Activated T-helper 1 cell treated with anti-CD3 and anti-CD28 coated beads, Interleukin-2, amount 50 U/mL, for 16 hours (primary cell): ENCODE measurements around the gene OSBPL6.

ENCODE experiments used
- DNase-seq, 2 donors: peaks; one replicate each; pipeline ENCODE4 v3.0.0-alpha.2; 2020; ENCODE audit warnings: low read depth in 1 of 2, low spot score in 1 of 2

Gene OSBPL6

DNA sequence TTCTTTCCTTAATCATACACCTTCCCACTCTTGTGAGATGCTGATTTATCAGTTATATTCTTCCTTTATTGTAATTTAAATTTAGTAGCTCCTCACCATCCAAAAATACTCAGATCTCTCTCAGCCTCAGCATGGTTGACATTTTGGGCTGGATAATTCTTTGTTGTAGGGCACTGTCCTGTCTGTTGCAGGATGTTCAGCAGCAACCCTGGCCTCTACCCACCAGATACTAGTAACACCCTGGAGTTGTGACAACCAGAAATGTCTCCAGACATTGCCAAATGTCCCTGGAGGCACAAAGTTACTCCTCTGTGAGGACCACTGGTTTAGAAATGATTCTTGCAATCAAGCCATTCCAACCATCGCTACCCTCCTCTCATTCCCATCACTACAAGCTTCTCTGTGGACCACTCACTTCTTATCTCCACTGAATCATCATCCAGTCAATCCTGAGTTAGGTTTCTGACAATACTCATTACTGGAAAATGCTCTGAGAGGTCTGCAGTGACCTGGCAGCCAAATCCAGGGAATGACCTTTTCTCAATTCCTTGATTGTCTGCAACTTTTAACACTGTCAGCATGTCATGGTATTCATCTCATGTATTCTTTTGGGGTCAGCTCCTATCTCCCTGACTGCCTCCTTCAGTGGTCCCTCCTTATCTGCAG, 43.3 kb downstream of the OSBPL6 start:
- DNase-seq = no peak

DNA sequence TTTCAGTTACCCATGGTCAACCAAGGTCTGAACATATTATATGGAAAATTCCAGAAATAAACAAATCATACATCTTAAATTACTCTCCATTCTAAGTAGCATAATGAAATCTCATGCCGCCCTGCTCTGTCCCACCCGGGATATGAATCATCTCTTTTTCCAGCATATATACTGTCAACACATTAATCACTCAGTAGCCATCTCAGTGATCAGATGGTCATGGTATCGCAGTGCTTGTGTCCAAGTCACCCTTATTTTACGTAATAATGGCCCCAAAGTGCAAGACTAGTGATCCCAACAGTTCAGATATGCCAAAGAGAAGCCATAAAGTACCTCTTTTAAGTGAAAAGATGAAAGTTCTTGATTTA, 43.8 kb downstream of the OSBPL6 start:
- no peak for DNase-seq

DNA sequence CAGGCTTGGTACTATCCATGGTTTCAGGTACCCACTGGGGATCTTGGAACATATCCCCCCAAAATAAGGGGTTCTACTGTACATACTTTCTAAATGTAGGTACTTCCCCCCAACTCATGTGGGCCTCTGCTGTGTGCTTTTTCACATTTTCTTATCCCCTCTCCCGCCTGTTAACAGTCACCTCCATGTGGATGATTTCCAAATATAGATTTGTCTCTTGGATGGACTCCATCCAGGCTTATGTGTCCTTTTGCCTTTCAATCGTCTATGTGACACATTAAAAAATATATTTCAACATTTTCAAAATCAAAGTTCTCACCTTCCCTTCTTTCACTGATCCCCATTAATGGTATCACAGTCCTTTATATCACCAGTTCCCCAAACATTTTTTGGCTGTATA, 44.4 kb downstream of the OSBPL6 start:
- no peak for DNase-seq

DNA sequence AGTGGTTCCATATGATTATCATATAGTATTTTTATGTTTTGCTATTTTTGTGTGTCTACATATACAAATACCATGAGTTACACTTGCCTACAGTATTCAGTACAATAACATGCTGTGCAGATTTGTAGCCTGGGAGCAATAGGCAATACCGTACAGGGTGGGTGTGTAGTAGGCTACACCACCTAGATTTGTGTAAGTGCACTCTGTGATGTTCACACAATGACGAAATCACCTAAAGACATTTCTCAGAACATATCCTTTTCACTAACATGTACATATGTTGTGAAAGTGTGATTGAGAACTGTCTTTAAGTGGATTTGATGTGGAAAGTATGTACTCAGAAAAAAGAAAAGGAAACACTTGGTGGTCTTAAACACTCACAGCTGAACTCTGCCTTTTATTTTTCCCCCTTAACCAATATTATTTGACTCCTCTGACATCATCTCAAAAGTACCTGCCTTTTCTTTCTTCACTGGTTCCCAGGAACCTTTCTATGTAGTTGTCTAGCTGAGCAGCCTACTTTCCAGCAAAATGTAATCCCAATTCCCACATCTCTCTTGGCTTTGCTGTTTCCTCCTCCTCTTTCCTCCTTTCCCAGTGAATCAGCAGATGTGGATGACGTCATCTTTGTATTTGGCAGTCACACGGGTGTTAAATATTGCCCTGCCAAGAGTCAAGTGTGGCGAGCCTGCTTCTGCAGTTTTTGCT, 47.7 kb downstream of the OSBPL6 start:
- DNase-seq = no peak

DNA sequence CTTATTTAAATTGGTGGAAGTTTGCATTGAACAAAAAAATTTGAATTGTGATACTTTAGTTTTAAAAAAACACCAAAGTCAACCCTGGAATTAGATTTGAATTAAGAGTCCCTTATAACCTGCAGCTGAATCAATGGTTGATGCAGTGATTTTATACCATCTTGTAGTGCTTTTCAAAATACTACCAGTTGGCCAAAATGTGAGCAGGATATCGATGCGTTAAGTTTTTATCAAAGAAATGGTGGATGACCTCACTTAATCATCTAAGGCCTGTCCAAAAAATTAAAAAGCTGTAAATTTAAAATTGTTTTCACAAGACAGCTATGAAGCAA, 48.2 kb downstream of the OSBPL6 start:
- no peak for DNase-seq

DNA sequence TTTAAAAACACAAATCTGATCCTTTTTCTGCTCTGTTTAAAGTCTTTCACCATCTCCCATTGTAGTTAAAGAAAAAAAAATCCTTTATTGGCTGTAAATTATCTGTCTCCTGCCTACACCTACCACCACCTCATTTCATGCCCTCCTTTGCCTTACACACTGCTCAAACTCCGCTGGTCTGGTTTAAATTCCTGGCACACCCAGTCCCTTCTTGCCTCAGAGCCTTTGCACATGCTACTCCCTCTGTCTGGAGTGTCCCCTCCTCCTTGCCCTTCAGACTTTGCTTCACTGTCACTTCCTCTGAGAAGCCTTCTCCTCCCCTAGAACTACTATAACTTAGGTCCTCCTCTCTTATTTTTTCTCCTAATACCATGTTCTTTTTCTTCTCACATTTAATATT, 49.6 kb downstream of the OSBPL6 start:
- no peak for DNase-seq

DNA sequence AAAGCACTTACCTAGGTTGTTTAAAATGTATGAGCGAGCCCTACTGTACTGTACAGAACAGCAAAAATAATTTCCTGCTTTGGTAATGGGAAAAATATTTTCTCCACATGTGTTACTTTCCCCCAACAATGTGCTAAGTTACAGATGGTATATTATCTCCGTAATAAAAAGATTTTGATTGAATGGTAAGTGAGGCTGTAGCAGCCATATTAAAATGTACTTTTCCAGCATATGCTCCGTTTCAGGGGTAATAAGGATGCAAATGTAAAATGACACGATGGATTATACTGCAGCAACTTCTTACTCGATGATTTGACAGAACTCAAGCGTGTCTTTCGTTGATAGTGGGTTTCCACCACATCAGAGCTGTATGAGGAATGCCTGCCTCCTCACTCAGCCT, 50.5 kb downstream of the OSBPL6 start:
- no peak for DNase-seq

DNA sequence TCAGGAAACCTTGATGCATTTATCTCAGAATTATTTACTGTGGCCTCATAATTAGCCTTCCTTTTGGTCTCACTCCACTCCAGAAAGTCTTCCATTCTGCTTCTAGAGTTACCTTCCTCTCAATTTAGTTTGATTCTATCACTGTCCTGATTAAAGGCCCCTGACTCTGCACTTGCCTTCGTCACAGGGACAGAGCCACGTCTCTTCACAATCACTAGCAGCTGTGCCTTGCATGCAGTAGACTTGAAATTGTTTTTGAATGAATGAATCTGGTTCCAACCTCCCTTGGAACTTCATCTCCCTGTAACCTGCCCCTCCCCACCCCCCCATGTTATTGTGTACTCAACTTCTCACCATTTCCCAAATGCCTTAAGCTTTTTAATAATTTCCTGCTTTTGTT, 52.4 kb downstream of the OSBPL6 start:
- DNase-seq = no peak

DNA sequence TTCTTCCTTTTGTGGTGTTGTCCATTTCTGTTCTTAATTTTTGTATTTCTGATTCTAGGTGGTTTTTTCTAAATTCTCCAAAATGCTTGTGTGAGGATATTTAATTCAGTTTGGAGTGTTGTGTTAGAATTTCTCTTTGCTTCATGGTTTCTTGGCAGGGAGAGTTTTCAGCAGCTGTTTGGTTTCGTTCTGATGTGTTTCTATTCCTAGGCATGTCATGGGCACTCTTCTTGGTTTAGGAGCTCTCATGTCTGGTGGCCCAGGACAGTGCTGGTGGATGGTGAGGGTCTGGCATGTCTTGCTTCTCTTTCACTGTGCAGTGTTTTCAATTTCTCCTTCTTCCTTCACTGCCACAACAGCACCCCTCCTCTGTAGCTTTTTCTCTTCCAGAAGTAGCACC, 52.9 kb downstream of the OSBPL6 start:
- DNase-seq = no peak

DNA sequence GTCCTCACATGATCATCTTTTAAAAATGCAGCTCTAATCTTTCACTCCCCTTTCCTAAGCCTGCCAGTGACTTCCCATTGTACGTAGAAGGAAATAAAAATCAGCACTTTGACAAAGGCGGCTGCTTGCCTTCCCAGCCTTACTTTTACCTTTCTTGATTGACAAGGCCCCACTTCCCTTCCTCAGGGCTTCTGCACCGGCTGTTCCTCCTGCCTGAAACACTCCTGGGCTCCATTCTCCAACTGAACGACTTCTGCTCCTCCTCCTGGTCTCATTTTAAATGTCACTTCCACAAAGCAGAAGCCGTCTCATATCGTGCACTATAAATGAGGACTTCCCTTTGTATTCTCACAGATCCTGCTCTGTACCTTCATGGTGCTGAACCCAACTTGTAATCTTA, 56.1 kb downstream of the OSBPL6 start:
- DNase-seq = no peak

DNA sequence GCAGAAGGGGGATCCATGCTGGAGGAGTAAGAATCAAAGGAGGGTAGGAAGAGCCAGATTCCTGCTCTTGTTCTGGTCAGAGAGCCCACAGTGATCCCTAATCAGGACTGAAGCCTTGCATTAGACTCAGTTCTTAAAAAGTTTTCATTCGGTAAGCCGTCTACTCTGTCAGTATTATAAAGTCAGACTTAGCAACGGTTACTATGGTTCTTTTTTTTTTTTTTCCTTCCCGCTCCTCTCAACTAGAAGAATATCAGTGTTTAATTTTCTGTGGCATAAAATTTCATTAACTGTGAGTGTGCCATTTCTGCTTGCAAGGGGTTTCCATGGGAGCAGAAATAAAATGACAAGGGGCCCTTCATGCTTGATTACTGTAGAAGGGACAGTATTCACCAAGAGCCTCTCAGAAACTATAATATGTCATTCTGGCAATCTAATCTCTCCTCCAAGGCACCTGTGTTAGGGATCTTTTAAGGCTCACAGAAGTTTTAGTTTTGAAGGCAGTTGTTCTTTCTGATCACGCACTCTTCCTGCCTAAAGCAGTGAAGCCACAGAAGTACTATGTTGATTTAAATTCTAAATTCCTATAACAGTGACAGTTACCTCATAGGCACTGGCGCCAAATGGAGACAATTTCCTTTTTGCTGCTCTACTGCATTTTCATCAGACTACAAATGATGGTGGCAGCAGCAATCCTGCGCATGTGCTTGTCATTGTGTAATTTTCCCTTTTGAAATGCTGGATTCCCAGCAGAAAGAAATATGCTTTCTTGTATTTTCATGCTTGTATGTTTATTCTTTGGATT, 57.0 kb downstream of the OSBPL6 start:
- no peak for DNase-seq

DNA sequence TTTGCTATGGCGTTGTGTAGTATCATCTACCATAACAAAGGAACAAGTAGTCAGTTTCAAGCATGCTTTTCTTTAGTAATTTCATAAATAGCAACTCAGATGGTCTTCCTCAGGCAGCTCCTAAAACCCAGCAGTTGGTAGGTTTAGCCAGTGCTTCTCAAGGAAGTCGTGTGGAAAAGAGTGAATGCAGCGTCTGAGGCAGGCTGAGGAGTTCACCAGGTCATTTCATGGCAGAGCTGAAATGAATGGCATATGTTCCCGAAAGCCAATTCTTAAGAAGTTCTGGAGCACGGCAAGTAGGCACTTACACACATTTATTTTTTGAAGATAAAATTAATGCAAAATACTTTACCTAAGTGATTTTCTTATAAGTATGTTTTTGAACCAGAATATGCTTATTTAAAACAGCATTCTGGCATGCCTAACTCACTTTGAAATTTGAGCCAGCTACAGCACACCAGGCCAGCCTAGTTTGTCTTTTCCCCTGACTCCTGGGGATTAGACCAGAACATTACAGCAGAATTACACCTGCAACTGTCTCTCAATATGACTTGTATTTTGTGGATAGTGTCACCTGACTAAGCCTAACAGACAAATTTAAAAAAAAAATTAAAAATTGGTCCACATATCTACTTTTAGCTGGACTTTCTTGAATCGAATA, 62.2 kb downstream of the OSBPL6 start:
- no peak for DNase-seq

DNA sequence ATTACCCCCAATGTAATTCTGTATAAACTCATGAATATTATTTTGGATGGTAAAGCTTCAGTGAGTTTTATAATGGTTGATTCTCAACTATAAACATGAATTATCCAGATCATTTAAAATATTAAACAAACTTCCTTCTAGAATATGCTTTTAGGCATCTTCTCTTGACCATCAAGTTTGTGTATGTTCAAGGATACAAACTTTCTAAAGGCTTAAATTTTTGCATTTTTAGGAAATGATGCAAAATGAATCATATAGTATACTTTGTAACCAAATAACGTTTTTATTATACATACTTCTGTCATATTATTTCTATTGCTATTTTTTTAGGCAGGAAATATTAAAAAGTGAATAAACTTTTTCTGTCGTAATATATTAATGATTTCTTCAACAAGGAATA, 62.8 kb downstream of the OSBPL6 start:
- DNase-seq = no peak

DNA sequence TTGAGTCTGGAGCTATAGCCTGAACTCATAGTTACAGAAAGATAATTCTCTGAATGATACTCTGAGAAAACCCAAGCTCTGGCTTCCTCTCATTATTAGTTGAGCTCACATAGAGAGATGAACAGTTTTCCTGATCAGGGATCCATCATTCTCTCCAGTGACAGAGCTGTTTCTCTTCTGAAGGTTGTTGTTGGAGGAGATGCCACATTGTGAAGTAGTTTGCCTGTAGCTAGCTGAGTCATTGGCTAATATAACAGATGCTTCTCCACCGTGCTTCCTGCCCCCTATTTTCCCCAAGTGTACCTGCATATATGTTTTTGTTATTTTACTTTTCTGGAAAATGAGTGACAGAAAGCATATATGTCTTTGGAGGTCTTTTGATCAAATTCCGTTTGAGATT, 64.6 kb downstream of the OSBPL6 start:
- DNase-seq = no peak

DNA sequence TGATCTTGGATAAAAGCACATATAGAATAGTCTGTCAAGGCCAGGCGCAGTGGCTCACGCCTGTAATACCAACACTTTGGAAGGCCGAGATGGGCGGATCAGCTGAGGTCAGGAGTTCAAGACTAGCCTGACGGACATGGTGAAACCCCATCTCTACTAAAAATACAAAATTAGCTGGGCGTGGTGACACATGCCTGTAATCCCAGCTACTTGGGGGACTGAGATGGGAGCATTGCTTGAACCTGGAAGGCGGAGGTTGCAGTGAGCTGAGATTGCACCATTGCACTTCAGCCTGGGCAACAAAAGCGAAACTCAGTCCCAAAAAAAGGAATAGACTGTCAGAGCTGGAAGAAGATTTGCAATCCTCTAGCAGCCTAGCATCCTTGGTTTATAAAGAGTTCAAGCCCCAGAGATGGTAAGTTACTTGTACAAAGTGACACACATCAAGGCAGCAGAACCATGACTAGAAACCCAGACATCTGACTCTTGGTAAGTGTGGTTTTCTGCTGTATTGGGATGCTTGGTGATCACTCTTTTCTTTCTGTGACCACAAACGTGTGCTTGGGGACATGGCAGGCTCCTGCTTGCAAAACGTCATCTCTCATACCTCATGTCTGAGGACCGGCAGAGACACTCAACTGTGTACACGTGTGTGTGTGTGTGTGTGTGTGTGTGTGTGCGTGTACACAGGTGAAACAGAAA, 69.0 kb downstream of the OSBPL6 start:
- DNase-seq = no peak

DNA sequence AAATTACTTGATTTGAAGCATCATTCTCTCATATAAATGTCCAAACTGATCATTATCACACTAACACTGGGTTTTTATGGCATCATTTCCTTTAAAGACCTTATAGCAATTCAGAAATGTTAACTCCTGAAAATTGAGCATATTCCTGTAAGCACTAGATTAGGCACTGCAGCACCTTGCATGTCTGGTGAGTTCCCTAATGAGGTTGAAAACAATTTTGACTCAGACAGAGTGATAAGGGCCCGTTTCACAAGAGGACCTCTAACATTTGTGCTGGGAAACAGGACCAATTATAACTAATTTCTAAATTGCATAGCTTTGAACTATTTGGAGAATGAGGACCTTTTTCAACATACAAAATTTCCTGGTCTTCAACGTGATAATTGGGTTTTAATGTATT, 69.9 kb downstream of the OSBPL6 start:
- no peak for DNase-seq

DNA sequence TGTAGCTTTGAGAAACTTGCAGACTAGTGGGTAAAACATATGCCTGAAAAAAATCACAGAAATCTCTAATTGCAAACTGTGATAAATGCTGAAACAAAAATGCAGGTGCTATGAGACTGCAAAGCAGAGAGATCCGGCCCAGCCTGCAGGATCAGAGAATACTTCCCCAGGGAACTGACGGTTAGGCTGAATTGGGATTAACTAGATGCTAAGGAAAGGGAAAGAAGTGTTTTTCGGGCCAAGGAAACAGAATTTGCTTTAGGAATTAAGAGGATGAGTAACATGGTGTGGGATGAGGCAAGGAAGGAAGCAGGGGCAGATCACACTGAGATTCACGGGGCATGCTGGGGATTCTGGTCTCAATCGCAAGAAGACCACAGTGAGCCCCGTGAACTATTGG, 71.5 kb downstream of the OSBPL6 start:
- DNase-seq = no peak

DNA sequence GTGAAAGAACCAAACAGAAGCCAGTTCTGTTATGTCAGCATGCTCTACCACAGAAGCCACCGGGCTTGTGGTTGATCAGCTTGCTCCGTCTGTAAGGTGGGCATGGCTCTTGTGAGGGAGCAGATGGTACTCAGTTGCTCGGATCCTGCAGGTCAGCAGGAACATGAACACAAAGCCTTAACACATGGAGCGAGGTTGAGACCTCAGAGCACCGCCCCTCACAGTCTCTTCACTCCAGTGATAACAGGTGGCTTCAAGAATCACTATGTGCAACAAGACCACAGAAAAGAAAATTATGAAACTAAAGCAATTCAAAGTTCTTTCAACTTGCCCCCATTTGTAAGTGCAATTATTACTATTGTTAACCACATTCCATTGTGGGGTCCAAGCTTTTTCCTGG, 72.1 kb downstream of the OSBPL6 start:
- no peak for DNase-seq

DNA sequence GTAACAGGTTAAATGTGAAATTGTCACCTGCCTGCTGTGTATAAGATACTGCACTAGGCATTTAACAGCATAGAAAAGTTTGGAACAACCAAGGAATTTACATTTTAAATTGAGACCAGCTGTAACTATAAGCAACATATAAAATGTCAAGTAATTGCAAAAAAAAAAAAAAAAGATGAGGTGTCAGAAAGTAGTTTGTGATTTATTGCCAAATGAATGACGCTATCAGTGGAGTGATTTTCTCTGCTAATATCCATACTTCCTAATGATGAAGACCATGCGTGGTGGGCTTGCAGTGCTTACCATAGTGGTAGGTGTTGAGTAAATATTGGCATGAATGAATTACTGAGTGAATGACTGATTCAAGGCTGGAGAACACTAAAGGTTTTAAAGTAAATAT, 73.3 kb downstream of the OSBPL6 start:
- DNase-seq = no peak

DNA sequence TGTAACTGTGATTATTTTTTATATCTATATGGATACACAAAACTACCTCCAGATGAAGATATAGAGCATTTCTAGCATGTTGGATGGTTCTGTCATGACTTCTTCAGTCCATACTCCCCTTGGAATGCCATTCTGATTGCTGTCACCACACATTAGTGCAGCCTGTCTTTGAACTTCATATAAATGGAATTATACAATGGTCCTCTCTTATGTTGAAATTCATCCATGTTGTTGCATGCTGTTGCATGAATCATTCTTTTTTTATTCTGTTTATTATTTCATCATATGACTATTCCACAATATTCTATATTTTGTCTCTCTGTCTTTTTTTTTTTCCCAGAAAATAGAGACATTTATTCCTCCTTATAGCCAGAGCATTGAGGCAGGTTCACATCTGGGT, 74.1 kb downstream of the OSBPL6 start:
- DNase-seq = no peak

DNA sequence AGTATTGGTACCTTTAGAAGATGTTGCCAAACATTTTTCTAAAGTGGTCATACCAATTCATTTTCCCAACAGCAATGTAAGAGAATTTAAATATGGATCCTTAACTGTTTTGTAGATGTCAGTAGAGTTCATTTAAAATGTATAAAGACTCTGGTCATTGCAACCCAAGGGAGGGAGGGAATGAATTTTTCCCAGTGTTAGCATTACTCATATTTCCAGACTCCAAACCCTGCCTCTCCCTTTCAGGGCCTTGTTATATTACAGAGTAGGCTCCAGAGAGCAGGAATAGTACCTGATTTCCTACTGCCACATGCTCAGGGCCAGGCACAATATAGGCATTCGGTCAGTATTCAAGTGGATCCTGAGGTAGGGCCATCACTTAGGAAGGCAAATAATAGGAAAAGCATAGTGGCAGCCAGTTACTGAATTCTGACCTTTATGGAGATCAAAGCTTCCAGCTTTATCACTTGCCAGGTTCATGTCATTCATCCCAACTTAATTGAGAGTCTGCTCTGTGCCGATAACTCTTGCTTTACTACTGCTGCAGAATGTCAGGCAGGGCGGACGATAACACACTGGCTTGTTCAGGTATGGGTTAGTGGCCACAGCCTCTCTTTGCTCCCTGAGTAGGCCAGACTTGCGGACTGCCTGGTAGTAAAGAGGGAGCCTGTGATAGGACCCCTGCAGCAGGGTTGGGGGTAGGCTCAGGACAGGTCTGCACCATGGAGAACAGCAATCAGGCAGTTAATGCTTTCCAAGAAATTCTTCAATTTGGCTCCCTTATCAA, 75.3 kb downstream of the OSBPL6 start:
- no peak for DNase-seq
